Stimulated activated CD4-positive, alpha-beta T cell treated with anti-CD3 and anti-CD28 coated beads, Interleukin-15, amount 100 ng/mL, for 24 hours (primary cell): ENCODE results near the gene OR13C5.
"Not testable (repeated sequence)": the region's sequence is repeated elsewhere in the genome, so short reads cannot be mapped to it uniquely, and the experiment has no call there.

Experiments used
- DNase-seq: peaks from one replicate; pipeline ENCODE4 v3.0.0-alpha.2; 2020

The OR13C5 gene, protein sequence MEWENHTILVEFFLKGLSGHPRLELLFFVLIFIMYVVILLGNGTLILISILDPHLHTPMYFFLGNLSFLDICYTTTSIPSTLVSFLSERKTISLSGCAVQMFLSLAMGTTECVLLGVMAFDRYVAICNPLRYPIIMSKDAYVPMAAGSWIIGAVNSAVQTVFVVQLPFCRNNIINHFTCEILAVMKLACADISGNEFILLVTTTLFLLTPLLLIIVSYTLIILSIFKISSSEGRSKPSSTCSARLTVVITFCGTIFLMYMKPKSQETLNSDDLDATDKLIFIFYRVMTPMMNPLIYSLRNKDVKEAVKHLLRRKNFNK

DNA sequence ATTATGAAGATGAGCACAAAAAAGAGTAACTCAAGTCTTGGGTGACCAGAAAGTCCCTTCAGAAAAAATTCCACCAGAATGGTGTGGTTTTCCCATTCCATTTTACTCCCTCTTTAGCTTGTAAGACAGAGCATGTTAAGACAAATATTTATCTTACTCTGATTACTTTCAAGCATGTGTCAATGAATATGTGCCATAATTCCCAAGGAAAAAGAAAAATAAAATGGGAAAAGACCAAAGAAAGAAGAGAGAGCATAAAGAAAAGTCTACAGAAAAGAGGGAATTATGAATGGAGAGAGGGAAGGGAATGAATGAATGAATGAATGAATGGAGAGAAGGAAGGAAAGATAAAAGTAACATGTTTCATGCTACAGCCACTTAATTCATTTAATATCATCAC lies at the start of gene OR13C5:
Gene OR13C5 (minus strand): TSS at position 101 of the 400 bp plus-strand sequence. CDS start 0 bp downstream, at position 101.
- DNase-seq, result not testable (repeated sequence)

DNA sequence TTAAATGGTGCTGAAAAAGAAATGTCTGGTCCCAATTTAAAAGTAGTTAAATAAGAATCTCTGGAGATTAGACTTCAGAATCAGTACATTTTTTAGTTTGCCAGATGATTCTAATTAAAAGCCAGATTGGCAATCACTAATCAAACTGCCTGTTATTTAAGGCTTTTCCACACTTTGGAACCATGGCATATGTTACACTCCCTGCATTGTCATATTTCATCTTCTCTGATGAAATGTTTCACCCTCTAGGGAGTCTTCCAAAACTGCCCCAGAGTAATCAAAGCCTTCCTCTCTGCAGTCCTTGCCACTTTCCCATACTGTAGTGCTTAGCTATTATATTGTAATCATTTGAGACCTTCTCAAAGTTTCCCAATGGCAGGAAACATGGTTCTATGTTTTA lies 36.2 kb upstream of the OR13C5 start:
- no peak for DNase-seq

DNA sequence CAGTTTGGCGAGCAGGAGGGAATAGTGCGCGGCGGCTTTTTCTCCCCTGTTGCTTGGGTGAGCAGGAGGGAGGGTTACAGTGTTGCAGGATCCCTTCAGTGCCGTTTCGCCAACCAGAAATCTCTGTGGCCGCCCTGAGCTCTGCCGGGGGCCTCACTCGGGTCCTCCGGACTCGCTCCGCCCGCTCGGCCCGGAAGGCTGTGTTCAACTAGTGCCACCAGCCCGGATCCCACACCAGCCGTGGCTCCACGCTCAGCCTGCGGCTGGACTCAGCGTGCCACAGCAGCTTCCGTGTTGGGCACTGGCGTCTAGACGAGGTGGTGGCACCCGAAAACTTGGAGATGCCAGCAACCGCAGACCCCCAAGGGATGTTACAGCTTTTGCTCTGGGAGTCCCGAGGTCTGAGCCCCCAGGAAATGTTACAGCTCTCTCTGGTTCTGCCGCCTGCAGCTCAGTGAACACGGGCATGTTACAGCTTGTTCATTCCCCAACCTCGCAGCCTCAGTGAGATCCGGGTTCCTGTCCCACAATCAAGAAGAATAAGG lies 34.8 kb upstream of the OR13C5 start:
- DNase-seq, result no peak

DNA sequence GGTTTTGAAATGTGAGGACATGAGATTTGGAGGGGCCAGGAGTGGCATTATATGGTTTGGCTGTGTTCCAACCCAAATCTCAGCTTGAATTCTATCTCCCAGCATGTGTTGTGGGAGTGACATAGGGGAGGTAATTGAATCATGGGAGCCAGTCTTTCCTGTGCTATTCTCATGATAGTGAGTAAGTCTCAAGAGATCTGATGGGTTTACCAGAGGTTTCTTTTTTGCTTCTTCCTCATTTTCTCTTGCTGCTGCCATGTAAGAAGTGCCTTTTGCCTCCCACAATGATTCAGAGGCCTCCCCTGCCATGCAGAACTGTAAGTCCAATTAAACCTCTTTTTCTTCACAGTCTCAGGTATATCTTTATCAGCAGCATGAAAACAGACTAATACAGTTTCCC lies 26.8 kb upstream of the OR13C5 start:
- not testable (repeated sequence) for DNase-seq

DNA sequence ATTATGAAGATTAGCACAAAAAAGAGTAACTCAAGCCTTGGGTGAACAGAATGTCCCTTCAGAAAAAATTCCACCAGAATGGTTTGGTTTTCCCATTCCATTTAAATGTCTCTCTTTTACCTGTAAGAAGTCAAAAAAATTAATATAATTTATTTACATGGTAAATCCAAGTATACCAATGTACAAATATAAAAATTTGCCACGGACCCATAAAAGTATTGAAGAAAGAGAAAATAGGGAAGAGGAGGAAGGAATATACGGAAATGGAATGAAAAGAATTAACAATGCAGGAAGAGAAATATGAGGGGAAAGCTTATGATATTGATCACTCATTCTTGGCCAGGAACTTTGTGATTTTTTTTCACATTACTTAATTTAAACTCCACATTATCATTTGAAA lies 18.9 kb upstream of the OR13C5 start, which contains the start of gene OR13C9:
Gene OR13C9 (minus strand): TSS at position 101 of the 400 bp plus-strand sequence. CDS start 0 bp downstream, at position 101.
- DNase-seq, result no peak

DNA sequence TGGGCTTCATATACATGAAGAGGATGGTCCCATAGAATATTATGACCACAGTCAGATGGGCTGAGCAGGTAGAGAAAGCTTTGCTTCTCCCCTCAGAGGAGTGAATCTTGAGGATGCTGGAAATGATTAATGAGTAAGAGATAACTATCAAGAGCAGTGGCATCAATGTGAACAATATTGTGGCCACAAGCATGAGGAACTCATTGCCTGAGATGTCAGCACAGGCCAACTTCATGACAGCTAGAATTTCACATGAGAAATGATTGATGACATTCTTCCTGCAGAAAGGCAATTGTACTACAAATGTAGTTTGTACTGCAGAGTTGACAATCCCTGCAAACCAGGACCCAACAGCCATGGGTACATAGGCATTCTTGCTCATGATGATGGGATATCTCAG lies 18.2 kb upstream of the OR13C5 start:
- no peak for DNase-seq

DNA sequence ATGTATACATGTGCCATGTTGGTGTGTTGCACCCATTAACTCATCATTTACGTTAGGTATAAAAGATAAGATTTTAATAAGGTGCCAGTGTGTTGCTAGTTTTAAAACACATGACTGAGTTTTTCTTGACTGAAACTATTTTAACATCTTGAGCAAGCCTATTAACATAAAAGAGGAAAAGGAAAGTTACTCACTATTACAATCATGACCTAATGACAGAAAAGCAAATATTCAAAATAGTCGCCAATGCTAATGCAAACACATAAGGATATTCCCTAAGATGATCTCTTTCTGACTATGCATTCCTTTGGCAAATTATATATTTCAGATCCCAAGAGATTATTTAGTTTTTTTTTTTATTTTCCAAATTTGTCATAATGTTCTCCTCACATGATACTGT lies 12.0 kb upstream of the OR13C5 start:
- no peak for DNase-seq

DNA sequence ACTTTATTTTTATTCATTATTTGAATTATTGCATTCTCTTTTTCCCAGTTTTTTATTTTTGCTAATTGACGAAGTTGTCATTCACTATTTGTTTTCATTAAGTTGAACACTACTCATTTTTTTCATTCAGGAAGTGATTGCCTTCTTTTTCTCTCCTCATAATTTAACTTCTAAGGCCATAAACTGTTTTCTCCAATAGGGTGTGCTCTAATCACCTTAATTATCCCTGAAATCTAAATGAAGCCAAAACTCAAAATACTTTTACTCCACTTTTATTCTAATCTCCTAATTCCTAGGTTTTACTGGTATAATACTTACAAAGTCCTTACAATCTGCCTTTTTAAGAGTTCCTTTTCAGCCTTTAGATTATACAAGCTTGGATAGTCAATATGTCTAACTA lies 9.1 kb upstream of the OR13C5 start:
- DNase-seq, result no peak

DNA sequence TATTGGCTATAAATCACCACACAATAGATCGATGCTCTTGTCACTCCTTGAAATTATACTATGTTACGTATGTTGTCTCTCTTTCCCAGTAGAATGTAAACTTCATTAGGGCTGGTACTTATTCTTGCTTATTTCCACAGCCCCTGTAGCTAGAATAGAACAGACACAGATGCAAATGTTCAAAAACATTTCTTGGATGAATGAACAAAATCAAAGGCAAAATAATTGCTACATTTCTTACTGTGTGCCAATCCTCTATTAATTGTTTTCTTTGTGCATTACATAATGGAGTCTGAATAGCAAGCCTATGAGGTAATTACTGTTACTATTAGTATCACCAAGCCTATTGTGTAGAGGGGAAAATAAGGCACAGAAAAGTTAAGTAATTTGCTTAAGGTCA lies 6.9 kb upstream of the OR13C5 start:
- no peak for DNase-seq

DNA sequence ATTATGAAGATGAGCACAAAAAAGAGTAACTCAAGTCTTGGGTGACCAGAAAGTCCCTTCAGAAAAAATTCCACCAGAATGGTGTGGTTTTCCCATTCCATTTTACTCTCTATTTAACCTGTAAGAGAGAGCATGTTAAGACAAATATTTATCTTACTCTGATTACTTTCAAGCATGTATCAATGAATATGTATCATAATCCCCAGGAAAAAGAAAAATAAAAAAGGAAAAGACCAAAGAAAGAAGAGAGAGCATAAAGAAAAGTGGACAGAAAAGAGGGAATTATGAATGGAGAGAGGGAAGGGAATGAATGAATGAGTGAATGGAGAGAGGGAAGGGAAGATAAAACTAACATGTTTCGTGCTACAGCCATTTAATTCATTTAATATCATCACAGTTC lies 6.3 kb upstream of the OR13C5 start, which contains the start of gene OR13C2:
Gene OR13C2 (minus strand): TSS at position 101 of the 400 bp plus-strand sequence. CDS start 0 bp downstream, at position 101.
- DNase-seq, result not testable (repeated sequence)

DNA sequence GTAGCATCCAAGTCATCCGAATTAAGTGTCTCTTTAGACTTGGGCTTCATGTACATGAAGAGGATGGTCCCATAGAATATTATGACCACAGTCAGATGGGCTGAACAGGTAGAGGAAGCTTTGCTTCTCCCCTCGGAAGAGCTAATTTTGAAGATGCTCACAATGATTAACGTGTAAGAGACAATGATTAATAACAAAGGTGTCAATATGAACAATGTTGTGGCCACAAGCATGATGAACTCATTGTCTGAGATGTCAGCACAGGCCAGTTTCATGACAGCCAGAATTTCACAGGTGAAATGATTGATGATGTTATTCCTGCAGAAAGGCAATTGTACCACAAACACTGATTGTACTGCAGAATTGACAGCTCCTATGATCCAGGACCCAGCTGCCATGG lies 5.6 kb upstream of the OR13C5 start:
- no peak for DNase-seq

DNA sequence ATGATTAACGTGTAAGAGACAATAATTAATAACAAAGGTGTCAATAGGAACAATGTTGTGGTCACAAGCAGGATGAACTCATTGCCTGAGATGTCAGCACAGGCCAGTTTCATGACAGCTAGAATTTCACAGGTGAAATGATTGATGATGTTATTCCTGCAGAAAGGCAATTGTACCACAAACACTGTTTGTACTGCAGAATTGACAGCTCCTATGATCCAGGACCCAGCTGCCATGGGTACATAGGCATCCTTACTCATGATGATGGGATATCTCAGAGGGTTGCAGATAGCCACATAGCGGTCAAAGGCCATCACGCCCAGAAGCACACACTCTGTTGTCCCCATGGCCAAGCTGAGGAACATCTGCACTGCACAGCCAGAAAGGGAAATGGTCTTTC lies 464 bp downstream of the OR13C5 start:
- not testable (repeated sequence) for DNase-seq

DNA sequence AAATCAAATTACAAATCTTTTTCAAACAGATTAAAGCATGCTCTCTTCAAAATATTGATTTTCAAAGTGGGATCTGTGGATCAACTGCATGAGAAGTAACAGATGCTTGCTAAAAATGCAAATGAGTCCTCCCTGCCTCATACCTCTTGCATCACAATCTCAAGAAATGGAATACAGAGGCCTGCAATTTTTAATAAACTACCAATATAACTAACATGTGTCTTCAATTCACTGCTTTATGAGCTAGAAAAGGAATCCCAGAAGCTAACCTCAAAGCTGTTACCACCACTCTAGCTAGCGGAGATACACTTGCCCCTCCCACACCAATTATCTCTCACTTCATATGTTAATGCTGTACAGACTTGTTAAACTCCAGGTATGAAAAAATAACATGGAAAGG lies 9.6 kb downstream of the OR13C5 start:
- no peak for DNase-seq

DNA sequence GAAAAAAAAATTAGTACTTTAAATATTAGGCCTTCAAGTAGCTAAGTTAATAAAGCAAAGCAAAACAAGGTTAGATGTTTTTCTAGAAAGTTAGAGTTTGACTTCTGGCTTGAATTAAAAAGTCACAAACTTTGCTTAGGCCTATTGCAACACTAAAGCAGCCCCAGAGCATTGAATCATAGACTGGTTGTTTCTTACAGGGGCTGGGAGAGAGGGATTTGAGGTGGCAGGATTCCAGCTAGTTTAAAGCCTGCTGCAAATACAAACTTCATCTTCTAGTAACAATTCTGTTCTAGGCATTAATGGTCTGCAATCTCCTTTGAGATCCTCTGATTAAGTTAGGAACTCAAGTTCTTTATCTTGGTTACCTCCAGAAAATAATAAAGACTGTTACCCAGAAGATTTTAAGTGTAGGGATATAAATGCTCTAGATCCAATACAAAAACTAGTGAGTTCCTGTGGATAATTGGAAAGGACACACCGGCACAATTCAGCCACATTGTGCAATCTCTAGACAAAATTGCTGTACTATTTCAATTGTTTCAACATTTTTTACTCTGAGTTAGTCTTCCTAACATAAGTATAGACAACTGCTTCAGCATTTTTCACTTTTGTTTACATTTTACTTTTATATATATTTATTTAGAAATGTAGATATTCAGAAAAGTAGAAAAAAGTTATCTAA lies 12.6 kb downstream of the OR13C5 start:
- no peak for DNase-seq

DNA sequence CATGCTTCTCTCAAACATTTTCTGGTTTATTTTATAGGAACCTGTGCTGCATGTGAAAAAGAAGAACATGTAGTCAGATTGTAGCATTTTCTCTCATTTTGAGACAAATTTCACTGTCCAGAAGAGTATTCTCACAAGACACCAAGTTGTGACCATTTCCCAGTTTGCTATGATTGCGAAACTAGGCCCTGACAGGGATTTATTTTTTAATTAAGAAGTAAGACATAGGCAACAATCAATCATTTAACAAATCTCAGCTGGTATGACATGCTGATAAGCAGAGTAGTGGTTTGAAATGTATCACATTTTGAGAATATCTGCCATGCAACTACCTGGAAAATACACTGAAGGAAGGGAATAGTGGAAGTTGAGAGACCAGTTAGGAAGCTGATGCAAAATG lies 18.7 kb downstream of the OR13C5 start:
- no peak for DNase-seq

DNA sequence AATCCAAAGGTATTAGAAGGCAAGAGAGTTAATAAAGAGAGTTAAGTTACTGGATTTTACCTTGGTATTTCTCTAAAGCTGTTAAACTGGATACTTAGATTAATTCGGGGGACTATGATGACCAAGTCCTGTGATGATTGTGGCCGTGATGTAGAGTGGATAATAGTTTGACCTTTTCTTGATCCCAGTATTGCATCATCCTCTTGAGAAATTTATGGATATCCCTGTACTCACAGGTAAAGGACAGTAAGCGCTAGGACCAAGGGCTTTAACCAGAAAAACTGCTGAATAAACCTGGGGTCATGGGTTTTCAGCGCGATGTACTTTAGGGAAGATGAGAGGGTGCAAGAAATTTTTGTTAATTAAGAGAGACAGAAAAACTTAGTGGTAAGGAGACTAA lies 21.9 kb downstream of the OR13C5 start:
- no peak for DNase-seq

DNA sequence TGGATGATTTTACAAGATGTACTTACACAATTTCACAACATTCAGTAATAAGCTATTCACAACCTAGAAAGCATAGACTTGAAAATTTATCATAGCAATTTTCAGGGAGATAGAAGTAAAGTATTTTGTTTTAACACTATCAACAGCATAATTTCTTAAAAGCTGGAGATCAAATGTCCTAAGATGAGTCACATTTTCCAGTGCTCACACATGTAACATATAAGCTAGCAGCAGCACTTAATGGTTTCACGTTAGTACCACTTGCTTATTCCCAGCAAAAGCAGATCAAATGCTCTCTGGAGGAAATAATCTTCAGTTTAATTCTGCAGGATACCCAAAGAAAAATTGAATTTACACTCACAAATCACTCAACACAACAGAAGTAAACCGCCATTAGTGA lies 23.8 kb downstream of the OR13C5 start:
- no peak for DNase-seq

DNA sequence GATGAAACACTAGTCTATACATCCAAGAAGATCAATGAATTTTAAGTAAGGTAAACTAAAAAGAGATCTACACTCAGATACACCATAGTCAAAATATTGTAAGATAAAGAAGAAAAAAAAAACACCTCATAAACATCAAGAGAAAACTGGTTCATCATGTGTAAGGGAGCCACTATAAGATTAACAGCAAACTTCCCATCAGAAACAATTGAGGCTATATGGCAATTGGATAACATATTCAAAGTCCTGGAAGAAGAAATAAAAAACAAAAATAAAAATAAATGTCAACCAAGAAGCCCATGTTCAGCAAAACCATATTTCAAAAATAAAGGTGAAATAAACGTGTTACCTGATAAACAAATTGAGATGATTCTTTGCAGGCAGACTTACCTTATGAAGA lies 26.6 kb downstream of the OR13C5 start:
- no peak for DNase-seq

DNA sequence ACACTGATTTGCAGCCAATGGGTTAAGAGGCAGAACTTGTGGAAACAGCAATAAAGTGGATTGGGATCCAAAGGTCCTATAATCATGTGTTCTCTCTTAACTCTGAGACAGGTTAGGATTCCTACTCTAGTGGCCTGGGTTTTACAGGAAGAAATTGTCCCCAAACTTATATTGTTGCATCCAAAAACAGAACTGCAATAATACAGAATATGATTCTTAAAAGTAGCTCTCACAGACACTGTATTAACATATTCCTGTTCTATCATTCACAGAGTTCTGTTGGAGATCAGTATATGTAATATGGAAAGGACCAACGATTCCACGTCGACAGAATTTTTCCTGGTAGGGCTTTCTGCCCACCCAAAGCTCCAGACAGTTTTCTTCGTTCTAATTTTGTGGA lies 30.3 kb downstream of the OR13C5 start, which contains the start of gene OR13C8:
Gene OR13C8 (plus strand): TSS at position 301 of the 400 bp plus-strand sequence. CDS start 0 bp downstream, at position 301.
- DNase-seq, result no peak

DNA sequence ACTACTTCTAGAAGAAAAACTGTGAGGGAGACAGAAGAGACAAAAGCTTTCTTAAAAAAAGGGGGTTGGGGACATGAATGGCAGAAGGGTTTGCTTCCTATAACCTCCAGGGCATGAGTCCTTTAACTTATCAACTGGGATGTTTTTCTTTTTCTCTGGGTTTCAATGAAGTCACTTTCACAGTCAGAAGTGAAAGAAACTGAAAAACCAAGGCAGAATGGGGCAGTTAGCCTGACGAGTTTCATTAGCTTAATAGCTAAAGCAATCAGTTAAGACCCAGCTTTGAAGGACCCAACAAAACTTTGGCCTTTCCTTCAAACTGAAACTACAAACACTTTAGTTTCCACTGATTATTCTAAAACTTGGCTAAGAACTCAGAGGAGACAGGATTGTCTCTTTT lies 34.9 kb downstream of the OR13C5 start:
- no peak for DNase-seq

DNA sequence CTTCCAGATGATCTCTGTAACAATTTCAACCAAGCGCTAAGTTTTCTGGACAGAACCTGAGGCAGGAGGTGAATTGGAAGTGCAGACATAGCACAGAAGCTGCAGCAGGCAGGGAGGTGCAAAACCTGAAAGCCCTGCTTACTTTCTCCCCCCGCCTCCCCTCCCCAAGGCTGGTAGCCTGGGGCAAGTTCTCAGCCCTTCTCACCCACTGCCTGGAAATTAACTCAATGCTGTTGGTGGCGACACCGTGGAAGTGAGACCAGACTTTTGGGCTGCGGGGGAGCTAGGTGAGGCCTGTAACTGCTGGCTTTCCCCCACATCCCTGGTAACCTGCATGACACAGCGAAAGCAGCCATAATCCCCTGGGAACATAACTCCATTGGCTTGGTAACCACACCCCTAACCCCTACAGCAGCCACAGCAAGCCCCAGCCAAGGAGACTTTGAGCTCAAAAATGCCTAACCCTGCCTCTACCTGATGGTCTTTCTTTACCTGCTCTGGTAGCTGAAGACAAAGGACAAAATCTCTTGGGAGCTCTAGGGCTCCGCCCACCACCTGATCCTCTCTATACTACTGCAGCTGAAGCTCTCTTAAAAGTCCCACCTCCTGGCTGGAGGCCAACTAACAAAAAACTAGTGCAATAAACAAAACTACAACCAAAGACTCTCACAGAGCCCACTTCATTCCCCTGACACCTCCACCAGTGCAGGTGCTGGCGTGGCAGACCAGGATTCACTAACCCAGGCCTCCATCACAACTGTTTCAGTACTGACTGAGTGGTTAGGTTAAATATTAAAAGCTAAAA lies 42.2 kb downstream of the OR13C5 start:
- DNase-seq, result no peak

DNA sequence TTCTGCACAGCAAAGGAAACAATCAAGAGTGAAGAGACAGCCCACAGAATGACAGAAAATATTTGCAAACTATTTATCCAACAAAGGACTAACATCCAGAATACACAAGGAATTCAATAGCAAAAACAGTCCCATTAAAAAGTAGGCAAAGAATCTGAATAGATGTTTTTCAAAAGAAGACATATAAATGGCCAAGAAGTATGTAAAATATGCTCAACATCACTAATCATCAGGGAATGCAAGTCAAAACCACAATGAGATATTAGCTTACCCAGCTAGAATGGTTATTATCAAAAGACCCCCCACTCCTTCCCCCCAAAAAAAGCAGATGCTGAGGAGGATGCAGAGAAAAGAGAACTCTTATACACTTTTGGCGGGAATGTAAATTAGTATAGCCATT lies 43.7 kb downstream of the OR13C5 start:
- DNase-seq, result no peak

DNA sequence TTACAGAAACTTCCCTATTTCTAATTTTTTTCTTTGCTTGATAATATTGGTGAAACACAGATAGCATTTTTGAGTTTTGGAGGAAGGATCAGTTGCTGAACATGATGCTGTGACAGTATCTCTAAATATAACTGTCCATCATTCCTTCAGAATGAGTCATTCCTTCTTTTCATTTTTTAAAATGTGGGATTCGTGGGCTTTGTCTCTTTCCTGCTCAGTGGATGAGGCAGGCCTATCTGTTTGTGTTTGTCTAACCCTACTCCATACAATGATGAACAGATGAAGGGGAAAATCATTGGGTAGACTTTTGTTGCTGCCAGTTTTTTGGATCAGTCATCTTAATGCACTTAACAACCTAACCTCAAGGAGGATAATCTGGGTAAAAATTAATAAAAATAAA lies 46.0 kb downstream of the OR13C5 start:
- DNase-seq, result no peak
